Right ventricle myocardium superior (tissue), 1 donor: ENCODE measurements around the gene FOXD2. TPM values are rescaled to one million over a fixed set of nuclear protein-coding genes. Genes with fewer than 3 reads are reported as not detected.

Experiments
- ATAC-seq: fragments of 200-7000 bp; cut with Tn5 transposase; one replicate; pipeline ENCODE4 v1.9.1; 2020; ENCODE audit warnings: mild to moderate bottlenecking; ENCODE audit not compliant: poor library complexity
- DNase-seq: peaks from one replicate; pipeline ENCODE4 v3.0.0-alpha.2; 2020
- intact Hi-C: fragments of 100-400 bp; cut with DNase I; formaldehyde crosslinking; loops from one replicate; pipeline ENCODE4 v1.11.2; 2022
- total RNA-seq: library from RNA; stranded (reverse); fragmentation: NEBNext Ultra II Directional; extraction: Animal tissue kit (Norgen Biotek cat#: 25700); gene quantifications from one replicate; pipeline ENCODE4 v1.2.1, GENCODE V29; 2021
- donor health status: DM: no; HTN: yes; CAD: no; lungs with severe emphysema.

FOXD2 gene
- total RNA-seq, 1 donor from 2014 or later = not detected

- no peak for ATAC-seq
- intact Hi-C loops = no loop called here
- DNase-seq = no peak
These were observed 22.0 kb upstream of the FOXD2 start, which contains the start of gene FOXE3 for GRCh38 chr1:47415728-47416318. Gene FOXE3 (plus strand): TSS chr1:47416285. CDS start chr1:47416316, 31 bp downstream.

- DNase-seq (no peak), ATAC-seq (no peak)
- intact Hi-C loops = no loop called here
These were observed 21.3 kb upstream of the FOXD2 start for GRCh38 chr1:47416319-47417169.

- intact Hi-C loops = no loop called here
- ATAC-seq (no peak), DNase-seq (no peak)
These were observed 20.4 kb upstream of the FOXD2 start for GRCh38 chr1:47417170-47418044.

GRCh38 chr1:47418122-47418521 lies 19.7 kb upstream of the FOXD2 start:
- ATAC-seq (no peak), DNase-seq (no peak)
- intact Hi-C loops = no loop called here

- DNase-seq = no peak
- intact Hi-C loops = no loop called here
These were observed 19.0 kb upstream of the FOXD2 start for GRCh38 chr1:47418681-47419325.

GRCh38 chr1:47420547-47420946 lies 17.3 kb upstream of the FOXD2 start:
- no peak for DNase-seq
- no peak for ATAC-seq
- intact Hi-C loops = no loop called here

More at GRCh38 chr1:47418681-47419325, 19.0 kb upstream of the FOXD2 start:
- ATAC-seq = no peak

- ATAC-seq (no peak), DNase-seq (no peak)
- intact Hi-C loops = no loop called here
These were observed 14.0 kb upstream of the FOXD2 start for GRCh38 chr1:47423872-47424271.

GRCh38 chr1:47424336-47424982 lies 13.4 kb upstream of the FOXD2 start:
- intact Hi-C loops = no loop called here
- ATAC-seq = peak; percentile 36

GRCh38 chr1:47431534-47431933 lies 6.3 kb upstream of the FOXD2 start:
- intact Hi-C loops = loop anchor here (2.0 to 10.0 kb wide), 2 partner anchors 247 to 279 kb away; no protein-coding TSS in a partner anchor
- ATAC-seq (no peak), DNase-seq (no peak)

More at GRCh38 chr1:47424336-47424982, 13.4 kb upstream of the FOXD2 start:
- DNase-seq = no peak

GRCh38 chr1:47432071-47433036 lies 5.5 kb upstream of the FOXD2 start:
- intact Hi-C loops = loop anchor here (10.0 kb wide), 1 partner anchor 248 kb away; no protein-coding TSS in a partner anchor
- ATAC-seq (peak; percentile 78), DNase-seq (peak; percentile 80)

GRCh38 chr1:47433037-47433421 lies 4.8 kb upstream of the FOXD2 start:
- ATAC-seq (no peak), DNase-seq (no peak)
- intact Hi-C loops = loop anchor here (10.0 kb wide), 1 partner anchor 248 kb away; no protein-coding TSS in a partner anchor

- DNase-seq (no peak), ATAC-seq (no peak)
- intact Hi-C loops = loop anchor here (10.0 kb wide), 1 partner anchor 249 kb away; no protein-coding TSS in a partner anchor
These were observed 4.3 kb upstream of the FOXD2 start for GRCh38 chr1:47433477-47434050.

GRCh38 chr1:47434051-47434842 lies 3.6 kb upstream of the FOXD2 start:
- peak; percentile 77 for DNase-seq
- intact Hi-C loops = loop anchor here (10.0 kb wide), 1 partner anchor 249 kb away; no protein-coding TSS in a partner anchor
- peak; percentile 15 for ATAC-seq

GRCh38 chr1:47435506-47436303 lies 2.1 kb upstream of the FOXD2 start:
- DNase-seq (no peak), ATAC-seq (no peak)
- intact Hi-C loops = loop anchor here (10.0 kb wide), 1 partner anchor 251 kb away; no protein-coding TSS in a partner anchor
